Measurements from ENCODE around the gene CALCOCO1. TPM values are rescaled to one million over a fixed set of nuclear protein-coding genes. Genes with fewer than 3 reads are reported as not detected.

CALCOCO1 gene
- total RNA-seq, 2 experiments from 2014 or later = 12.8 to 25.1 TPM

DNA sequence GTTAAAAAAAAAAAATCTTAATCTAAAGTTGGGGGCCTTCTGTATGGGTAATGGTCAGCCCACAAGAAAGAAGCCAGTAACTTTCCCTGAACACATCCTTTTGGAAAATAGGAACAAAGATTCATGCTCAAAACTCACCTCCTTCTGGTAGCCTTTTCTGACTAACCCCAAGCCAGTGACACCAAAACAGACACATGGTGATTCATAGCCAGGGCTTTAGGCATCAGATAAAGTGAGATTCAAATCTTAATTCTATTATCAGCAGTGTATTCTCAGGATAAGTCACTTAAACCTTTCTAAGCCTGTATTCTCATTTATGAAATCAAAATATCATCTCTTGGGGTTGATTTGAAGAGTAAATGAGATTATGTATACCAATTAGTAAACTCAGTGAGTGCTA, 56.3 kb downstream of the CALCOCO1 start:
- DNase-seq (ENCODE audit: low spot score) = no peak
- H3K4me2 ChIP-seq (ENCODE audit: low read length) = no peak overlapping the region
- CTCF ChIA-PET (ENCODE audit: unreplicated experiment) = interaction anchor here (0.6 kb wide), 1 partner anchor 683 kb away, joined by 7 read pairs; no protein-coding TSS in a partner anchor
- H3K4me1 ChIP-seq (ENCODE audit: insufficient read depth, low read length, poor library complexity, severe bottlenecking) = peaks cover 13% of the 10 kb centered on the region
- H3K4me3 ChIP-seq (ENCODE audit: low read depth, low read length, poor library complexity, severe bottlenecking) = no peak overlapping the region
- BruUV-seq (replicated peaks) = no TSS peak
- no peaks in the 10 kb centered on the region for H3K9me2 ChIP-seq (ENCODE audit: insufficient read depth, low read length)
- no peak overlapping the region for H3K27ac ChIP-seq (ENCODE audit: low read depth, low read length, poor library complexity, severe bottlenecking)
- no peaks in the 10 kb centered on the region for H4K20me1 ChIP-seq (ENCODE audit: insufficient read depth, low read length)
- intact Hi-C loops (cut with micrococcal nuclease; ENCODE audit: unreplicated experiment) = no loop called here
- peaks cover 27% of the 10 kb centered on the region for H3K79me2 ChIP-seq (ENCODE audit: insufficient read depth, low read depth, low read length)
- H3K9me3 ChIP-seq (ENCODE audit: low read length) = no peaks in the 10 kb centered on the region
- H2AFZ ChIP-seq (ENCODE audit: low read length) = no peak overlapping the region
- no peak for TF ChIP-seq CTCF (conservative IDR thresholded peaks at IDR 0.05; ENCODE audit: low read length)
- no peak for TF ChIP-seq EZH2phosphoT487 (IDR thresholded peaks at IDR 0.05; ENCODE audit: borderline replicate concordance, low read depth, low read length)
- peaks cover 85% of the 10 kb centered on the region for H3K36me3 ChIP-seq (ENCODE audit: insufficient read depth, low read length)
- POLR2A ChIA-PET = interaction anchor here (0.5 to 0.7 kb wide), 3 partner anchors 24 to 453 kb away, joined by 3 to 9 read pairs (median 4); no protein-coding TSS in a partner anchor

DNA sequence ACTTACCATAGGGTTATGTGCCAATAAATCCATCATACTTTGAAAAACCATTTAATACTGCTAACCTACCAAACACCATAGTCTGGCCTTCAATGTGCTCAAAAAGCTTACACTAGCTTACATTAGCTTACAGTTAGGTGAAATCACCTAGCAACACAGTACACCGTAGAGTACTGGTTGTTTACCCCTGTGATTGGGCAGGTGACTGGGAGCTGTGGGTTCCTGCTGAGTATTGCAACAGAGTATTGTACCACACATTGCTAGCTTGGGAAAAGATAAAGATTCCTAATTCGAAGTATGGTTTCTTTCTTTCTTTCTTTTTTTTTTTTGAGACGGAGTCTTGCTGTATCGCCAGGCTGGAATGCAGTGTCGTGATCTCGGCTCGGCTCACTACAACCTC, 56.9 kb downstream of the CALCOCO1 start:
- Histone ChIP-seq H3K4me1 (ENCODE audit: insufficient read depth, low read length, poor library complexity, severe bottlenecking) (peaks cover 13% of the 10 kb centered on the region), H3K4me3 (ENCODE audit: low read depth, low read length, poor library complexity, severe bottlenecking) (no peak overlapping the region), H3K27ac (ENCODE audit: low read depth, low read length, poor library complexity, severe bottlenecking) (no peak overlapping the region), H3K4me2 (ENCODE audit: low read length) (no peak overlapping the region), H3K9me3 (ENCODE audit: low read length) (no peaks in the 10 kb centered on the region), H3K36me3 (ENCODE audit: insufficient read depth, low read length) (peaks cover 92% of the 10 kb centered on the region), H3K9me2 (ENCODE audit: insufficient read depth, low read length) (no peaks in the 10 kb centered on the region), H3K79me2 (ENCODE audit: insufficient read depth, low read depth, low read length) (peaks cover 24% of the 10 kb centered on the region), H2AFZ (ENCODE audit: low read length) (no peak overlapping the region), H4K20me1 (ENCODE audit: insufficient read depth, low read length) (no peaks in the 10 kb centered on the region)
- no TSS peak for BruUV-seq (replicated peaks)
- DNase-seq (ENCODE audit: low spot score) = no peak
- intact Hi-C loops (cut with micrococcal nuclease; ENCODE audit: unreplicated experiment) = no loop called here
- POLR2A ChIA-PET = interaction anchor here (0.9 to 1.0 kb wide), 3 partner anchors 44 to 128 kb away, joined by 3 to 5 read pairs (median 4); partner anchors contain the start of gene ATF7
- CTCF ChIA-PET (ENCODE audit: unreplicated experiment) = no interaction called here
- TF ChIP-seq CTCF (conservative IDR thresholded peaks at IDR 0.05; ENCODE audit: low read length) (no peak), EZH2phosphoT487 (IDR thresholded peaks at IDR 0.05; ENCODE audit: borderline replicate concordance, low read depth, low read length) (no peak)

DNA sequence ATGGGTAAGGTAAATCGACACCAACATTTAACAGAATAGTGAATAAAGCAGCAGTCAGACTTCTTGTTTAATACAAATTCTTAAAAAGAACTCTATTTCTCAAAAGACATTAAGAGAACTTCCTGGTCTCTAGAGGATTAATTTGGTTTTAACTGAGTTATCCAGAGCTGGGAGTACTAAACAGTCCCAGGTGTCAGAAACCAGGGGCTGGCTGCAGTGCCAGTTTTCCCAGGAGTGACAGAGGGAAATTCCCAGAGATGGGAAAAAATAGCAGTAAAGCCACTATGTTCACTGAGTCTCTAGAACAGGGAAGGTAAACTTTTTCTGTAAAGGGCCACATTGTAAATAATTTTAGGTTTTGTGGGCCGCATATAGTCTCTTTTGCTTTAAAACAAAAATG, 60.2 kb downstream of the CALCOCO1 start:
- intact Hi-C loops (cut with micrococcal nuclease; ENCODE audit: unreplicated experiment) = no loop called here
- TF ChIP-seq EZH2phosphoT487 (IDR thresholded peaks at IDR 0.05; ENCODE audit: borderline replicate concordance, low read depth, low read length) (no peak), CTCF (conservative IDR thresholded peaks at IDR 0.05; ENCODE audit: low read length) (no peak)
- Histone ChIP-seq H3K4me3 (ENCODE audit: low read depth, low read length, poor library complexity, severe bottlenecking) (no peak overlapping the region), H3K27ac (ENCODE audit: low read depth, low read length, poor library complexity, severe bottlenecking) (no peak overlapping the region), H2AFZ (ENCODE audit: low read length) (no peak overlapping the region), H3K4me2 (ENCODE audit: low read length) (no peak overlapping the region), H4K20me1 (ENCODE audit: insufficient read depth, low read length) (no peaks in the 10 kb centered on the region), H3K36me3 (ENCODE audit: insufficient read depth, low read length) (peaks cover 96% of the 10 kb centered on the region), H3K9me2 (ENCODE audit: insufficient read depth, low read length) (no peaks in the 10 kb centered on the region), H3K79me2 (ENCODE audit: insufficient read depth, low read depth, low read length) (no peaks in the 10 kb centered on the region), H3K4me1 (ENCODE audit: insufficient read depth, low read length, poor library complexity, severe bottlenecking) (no peaks in the 10 kb centered on the region), H3K9me3 (ENCODE audit: low read length) (no peaks in the 10 kb centered on the region)
- BruUV-seq (replicated peaks) = no TSS peak
- POLR2A ChIA-PET = interaction anchor here (1.2 kb wide), 1 partner anchor 9 kb away, joined by 3 read pairs; no protein-coding TSS in a partner anchor
- no peak for DNase-seq (ENCODE audit: low spot score)
- CTCF ChIA-PET (ENCODE audit: unreplicated experiment) = no interaction called here

All from OCI-LY7 (cell line).